Measurements from ENCODE around the gene TMPRSS11E. TPM values are rescaled to one million over a fixed set of nuclear protein-coding genes. Genes with fewer than 3 reads are reported as not detected.

TMPRSS11E gene
- total RNA-seq, 1 experiment from 2014 or later = 1.9 TPM

DNA sequence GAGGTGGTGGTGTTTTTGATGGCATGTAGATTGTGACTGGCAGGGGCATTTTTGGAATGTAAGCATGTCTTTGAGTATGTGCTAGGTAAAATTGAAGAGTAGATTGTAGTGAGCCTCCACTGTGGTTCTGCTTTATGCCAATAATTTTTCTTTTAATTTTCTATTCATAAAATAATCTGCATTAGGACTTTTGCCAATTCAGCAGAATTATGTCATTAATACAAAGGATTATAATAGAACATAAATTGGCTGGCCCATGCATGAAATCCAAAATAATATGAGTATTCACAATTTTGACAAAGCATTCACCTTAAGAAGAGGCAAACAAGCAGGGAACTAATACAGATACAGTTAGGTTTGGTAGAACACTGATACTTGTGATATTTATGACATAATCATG is 14.9 kb upstream of the TMPRSS11E start:
- peaks cover 22% of the 10 kb centered on the region for H3K4me1 Mint-ChIP-seq
- POLR2A ChIA-PET = no interaction called here

DNA sequence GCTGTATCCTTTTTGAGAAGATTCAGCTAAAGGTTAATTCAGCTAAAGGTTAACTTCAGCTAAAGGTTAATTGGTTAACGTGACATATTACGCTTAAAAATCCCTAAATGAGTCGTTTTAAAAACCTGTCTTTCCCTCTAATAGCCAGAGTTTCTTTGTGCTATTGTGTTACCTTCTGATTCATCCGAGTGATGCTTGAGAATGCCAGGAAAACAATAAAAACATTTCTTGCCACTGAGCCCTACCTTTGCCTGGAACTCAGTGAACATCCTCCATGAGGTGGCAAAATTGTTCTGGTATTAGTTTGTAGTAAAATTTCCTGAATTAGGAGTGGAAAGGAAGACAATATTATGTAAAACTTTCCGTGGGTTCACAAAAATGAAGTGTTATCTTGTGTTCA is 13.7 kb upstream of the TMPRSS11E start:
- DNase-seq (ENCODE audit: low spot score) (no peak), ATAC-seq (no peak)
- H3K4me1 Mint-ChIP-seq = peaks cover 22% of the 10 kb centered on the region
- TF ChIP-seq, protein P1, sequence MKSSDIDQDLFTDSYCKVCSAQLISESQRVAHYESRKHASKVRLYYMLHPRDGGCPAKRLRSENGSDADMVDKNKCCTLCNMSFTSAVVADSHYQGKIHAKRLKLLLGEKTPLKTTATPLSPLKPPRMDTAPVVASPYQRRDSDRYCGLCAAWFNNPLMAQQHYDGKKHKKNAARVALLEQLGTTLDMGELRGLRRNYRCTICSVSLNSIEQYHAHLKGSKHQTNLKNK (CRISPR knock-in tag; IDR thresholded peaks at IDR 0.05) = no peak
- no peak for TF ChIP-seq SMAD3 (CRISPR knock-in tag; IDR thresholded peaks at IDR 0.05; ENCODE audit: borderline replicate concordance)
- no peak for TF ChIP-seq NR1H2 (CRISPR knock-in tag; IDR thresholded peaks at IDR 0.05)
- TF ChIP-seq, protein P2, sequence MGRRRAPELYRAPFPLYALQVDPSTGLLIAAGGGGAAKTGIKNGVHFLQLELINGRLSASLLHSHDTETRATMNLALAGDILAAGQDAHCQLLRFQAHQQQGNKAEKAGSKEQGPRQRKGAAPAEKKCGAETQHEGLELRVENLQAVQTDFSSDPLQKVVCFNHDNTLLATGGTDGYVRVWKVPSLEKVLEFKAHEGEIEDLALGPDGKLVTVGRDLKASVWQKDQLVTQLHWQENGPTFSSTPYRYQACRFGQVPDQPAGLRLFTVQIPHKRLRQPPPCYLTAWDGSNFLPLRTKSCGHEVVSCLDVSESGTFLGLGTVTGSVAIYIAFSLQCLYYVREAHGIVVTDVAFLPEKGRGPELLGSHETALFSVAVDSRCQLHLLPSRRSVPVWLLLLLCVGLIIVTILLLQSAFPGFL (CRISPR knock-in tag; IDR thresholded peaks at IDR 0.05; ENCODE audit: borderline replicate concordance) = no peak
- no peak for TF ChIP-seq OVOL2 (CRISPR knock-in tag; IDR thresholded peaks at IDR 0.05; ENCODE audit: borderline replicate concordance)
- TF ChIP-seq EMX1 (CRISPR knock-in tag; IDR thresholded peaks at IDR 0.05) = no peak
- no peak for TF ChIP-seq FOXJ3 (CRISPR knock-in tag; IDR thresholded peaks at IDR 0.05; ENCODE audit: borderline replicate concordance)
- TF ChIP-seq, protein P3, sequence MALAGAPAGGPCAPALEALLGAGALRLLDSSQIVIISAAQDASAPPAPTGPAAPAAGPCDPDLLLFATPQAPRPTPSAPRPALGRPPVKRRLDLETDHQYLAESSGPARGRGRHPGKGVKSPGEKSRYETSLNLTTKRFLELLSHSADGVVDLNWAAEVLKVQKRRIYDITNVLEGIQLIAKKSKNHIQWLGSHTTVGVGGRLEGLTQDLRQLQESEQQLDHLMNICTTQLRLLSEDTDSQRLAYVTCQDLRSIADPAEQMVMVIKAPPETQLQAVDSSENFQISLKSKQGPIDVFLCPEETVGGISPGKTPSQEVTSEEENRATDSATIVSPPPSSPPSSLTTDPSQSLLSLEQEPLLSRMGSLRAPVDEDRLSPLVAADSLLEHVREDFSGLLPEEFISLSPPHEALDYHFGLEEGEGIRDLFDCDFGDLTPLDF (CRISPR knock-in tag; IDR thresholded peaks at IDR 0.05) = no peak
- TF ChIP-seq, protein P4, sequence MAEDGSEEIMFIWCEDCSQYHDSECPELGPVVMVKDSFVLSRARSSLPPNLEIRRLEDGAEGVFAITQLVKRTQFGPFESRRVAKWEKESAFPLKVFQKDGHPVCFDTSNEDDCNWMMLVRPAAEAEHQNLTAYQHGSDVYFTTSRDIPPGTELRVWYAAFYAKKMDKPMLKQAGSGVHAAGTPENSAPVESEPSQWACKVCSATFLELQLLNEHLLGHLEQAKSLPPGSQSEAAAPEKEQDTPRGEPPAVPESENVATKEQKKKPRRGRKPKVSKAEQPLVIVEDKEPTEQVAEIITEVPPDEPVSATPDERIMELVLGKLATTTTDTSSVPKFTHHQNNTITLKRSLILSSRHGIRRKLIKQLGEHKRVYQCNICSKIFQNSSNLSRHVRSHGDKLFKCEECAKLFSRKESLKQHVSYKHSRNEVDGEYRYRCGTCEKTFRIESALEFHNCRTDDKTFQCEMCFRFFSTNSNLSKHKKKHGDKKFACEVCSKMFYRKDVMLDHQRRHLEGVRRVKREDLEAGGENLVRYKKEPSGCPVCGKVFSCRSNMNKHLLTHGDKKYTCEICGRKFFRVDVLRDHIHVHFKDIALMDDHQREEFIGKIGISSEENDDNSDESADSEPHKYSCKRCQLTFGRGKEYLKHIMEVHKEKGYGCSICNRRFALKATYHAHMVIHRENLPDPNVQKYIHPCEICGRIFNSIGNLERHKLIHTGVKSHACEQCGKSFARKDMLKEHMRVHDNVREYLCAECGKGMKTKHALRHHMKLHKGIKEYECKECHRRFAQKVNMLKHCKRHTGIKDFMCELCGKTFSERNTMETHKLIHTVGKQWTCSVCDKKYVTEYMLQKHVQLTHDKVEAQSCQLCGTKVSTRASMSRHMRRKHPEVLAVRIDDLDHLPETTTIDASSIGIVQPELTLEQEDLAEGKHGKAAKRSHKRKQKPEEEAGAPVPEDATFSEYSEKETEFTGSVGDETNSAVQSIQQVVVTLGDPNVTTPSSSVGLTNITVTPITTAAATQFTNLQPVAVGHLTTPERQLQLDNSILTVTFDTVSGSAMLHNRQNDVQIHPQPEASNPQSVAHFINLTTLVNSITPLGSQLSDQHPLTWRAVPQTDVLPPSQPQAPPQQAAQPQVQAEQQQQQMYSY (CRISPR knock-in tag; IDR thresholded peaks at IDR 0.05) = no peak
- no peak for TF ChIP-seq NFYB (CRISPR knock-in tag; conservative IDR thresholded peaks at IDR 0.05; ENCODE audit: low read depth)
- no peak for TF ChIP-seq ZNF263 (CRISPR knock-in tag; IDR thresholded peaks at IDR 0.05; ENCODE audit: low read depth)
- TF ChIP-seq, protein P5, sequence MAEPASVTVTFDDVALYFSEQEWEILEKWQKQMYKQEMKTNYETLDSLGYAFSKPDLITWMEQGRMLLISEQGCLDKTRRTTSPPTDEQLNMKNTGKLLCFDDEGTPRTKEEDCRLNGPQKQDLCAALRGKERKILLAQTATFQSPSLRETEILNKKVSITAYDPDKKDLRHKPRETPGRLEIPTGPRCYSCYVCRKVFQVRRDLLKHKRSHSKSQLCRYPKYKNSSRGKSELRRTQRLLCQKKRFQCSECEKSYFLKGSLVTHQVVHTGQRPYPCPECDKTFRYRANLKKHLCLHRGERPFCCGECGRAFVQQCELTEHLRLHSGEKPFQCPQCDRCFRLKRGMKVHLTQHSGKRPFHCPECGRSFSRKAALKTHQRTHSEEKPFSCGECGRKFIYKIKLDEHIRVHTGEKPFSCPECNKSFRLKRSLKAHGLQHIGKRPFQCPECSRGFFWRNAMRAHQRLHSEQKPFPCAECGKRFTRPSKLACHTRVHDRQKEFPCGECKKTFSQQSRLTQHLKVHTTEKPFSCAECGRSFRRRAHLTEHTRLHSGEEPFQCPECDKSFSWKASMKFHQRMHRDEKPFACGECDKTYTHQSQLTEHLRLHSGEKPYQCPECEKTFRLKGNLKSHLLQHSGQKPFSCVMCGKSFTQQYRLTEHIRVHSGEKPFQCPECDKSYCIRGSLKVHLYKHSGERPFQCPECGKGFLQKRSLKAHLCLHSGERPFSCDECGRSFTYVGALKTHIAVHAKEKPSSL (CRISPR knock-in tag; conservative IDR thresholded peaks at IDR 0.05) = no peak
- no peak for TF ChIP-seq NFATC4 (CRISPR knock-in tag; IDR thresholded peaks at IDR 0.05)
- no peak for TF ChIP-seq GABPB1 (CRISPR knock-in tag; IDR thresholded peaks at IDR 0.05)
- TF ChIP-seq, protein P6, sequence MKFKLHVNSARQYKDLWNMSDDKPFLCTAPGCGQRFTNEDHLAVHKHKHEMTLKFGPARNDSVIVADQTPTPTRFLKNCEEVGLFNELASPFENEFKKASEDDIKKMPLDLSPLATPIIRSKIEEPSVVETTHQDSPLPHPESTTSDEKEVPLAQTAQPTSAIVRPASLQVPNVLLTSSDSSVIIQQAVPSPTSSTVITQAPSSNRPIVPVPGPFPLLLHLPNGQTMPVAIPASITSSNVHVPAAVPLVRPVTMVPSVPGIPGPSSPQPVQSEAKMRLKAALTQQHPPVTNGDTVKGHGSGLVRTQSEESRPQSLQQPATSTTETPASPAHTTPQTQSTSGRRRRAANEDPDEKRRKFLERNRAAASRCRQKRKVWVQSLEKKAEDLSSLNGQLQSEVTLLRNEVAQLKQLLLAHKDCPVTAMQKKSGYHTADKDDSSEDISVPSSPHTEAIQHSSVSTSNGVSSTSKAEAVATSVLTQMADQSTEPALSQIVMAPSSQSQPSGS (CRISPR knock-in tag; IDR thresholded peaks at IDR 0.05; ENCODE audit: borderline replicate concordance, low read depth) = no peak
- TF ChIP-seq GRHL2 (CRISPR knock-in tag; IDR thresholded peaks at IDR 0.05; ENCODE audit: insufficient replicate concordance, severe bottlenecking) = no peak
- TF ChIP-seq, protein P7, sequence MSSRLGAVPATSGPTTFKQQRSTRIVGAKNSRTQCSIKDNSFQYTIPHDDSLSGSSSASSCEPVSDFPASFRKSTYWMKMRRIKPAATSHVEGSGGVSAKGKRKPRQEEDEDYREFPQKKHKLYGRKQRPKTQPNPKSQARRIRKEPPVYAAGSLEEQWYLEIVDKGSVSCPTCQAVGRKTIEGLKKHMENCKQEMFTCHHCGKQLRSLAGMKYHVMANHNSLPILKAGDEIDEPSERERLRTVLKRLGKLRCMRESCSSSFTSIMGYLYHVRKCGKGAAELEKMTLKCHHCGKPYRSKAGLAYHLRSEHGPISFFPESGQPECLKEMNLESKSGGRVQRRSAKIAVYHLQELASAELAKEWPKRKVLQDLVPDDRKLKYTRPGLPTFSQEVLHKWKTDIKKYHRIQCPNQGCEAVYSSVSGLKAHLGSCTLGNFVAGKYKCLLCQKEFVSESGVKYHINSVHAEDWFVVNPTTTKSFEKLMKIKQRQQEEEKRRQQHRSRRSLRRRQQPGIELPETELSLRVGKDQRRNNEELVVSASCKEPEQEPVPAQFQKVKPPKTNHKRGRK (CRISPR knock-in tag; IDR thresholded peaks at IDR 0.05; ENCODE audit: borderline replicate concordance) = no peak
- no peak for TF ChIP-seq ZNF423 (CRISPR knock-in tag; IDR thresholded peaks at IDR 0.05)
- TF ChIP-seq FOXP1 (CRISPR knock-in tag; IDR thresholded peaks at IDR 0.05; ENCODE audit: borderline replicate concordance) = no peak
- no peak for TF ChIP-seq MYBL2 (CRISPR knock-in tag; IDR thresholded peaks at IDR 0.05)
- ChIA-PET POLR2A (no interaction called here), CTCF (interaction anchor here (1.0 kb wide), 1 partner anchor 162 kb away, joined by 3 read pairs; no protein-coding TSS in a partner anchor)
- H3K27ac Mint-ChIP-seq = peak overlapping the region; percentile 74; the same call in 1 of the 2 replicates
- H3K4me3 Mint-ChIP-seq = no peak overlapping the region
- H3K9me3 Mint-ChIP-seq = 0 out of 2 replicates have a peak, but pooled peaks cover 2% of the 10 kb centered on the region
- H3K27me3 Mint-ChIP-seq (ENCODE audit: low read depth) = no peaks in the 10 kb centered on the region
- H3K36me3 Mint-ChIP-seq = peaks cover 2% of the 10 kb centered on the region; the same call in 1 of the 2 replicates

More for the DNA sequence above, 14.9 kb upstream of the TMPRSS11E start:
- DNase-seq (ENCODE audit: low spot score) (no peak), ATAC-seq (no peak)
- Mint-ChIP-seq H3K27me3 (ENCODE audit: low read depth) (no peaks in the 10 kb centered on the region), H3K36me3 (peaks cover 3% of the 10 kb centered on the region; the same call in 1 of the 2 replicates), H3K27ac (no peak overlapping the region), H3K4me3 (no peak overlapping the region), H3K9me3 (peaks cover 11% of the 10 kb centered on the region; the same call in 1 of the 2 replicates)
- TF ChIP-seq ZNF671 (CRISPR knock-in tag; IDR thresholded peaks at IDR 0.05) = no peak
- TF ChIP-seq, protein P8, sequence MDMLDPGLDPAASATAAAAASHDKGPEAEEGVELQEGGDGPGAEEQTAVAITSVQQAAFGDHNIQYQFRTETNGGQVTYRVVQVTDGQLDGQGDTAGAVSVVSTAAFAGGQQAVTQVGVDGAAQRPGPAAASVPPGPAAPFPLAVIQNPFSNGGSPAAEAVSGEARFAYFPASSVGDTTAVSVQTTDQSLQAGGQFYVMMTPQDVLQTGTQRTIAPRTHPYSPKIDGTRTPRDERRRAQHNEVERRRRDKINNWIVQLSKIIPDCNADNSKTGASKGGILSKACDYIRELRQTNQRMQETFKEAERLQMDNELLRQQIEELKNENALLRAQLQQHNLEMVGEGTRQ (CRISPR knock-in tag; IDR thresholded peaks at IDR 0.05) = no peak
- TF ChIP-seq IRF2 (CRISPR knock-in tag; IDR thresholded peaks at IDR 0.05; ENCODE audit: borderline replicate concordance, low read depth) = no peak
- CTCF ChIA-PET = no interaction called here
